GM21367 (cell line): ENCODE measurements around the gene MYZAP.
"Not testable (repeated sequence)": the region's sequence is repeated elsewhere in the genome, so short reads cannot be mapped to it uniquely, and the experiment has no call there.

ENCODE experiments used
- ATAC-seq: cut with Tn5 transposase; IDR thresholded peaks from one replicate; pipeline ENCODE4 v1.9.1; 2021; ENCODE audit not compliant: unreplicated experiment

The MYZAP gene

DNA sequence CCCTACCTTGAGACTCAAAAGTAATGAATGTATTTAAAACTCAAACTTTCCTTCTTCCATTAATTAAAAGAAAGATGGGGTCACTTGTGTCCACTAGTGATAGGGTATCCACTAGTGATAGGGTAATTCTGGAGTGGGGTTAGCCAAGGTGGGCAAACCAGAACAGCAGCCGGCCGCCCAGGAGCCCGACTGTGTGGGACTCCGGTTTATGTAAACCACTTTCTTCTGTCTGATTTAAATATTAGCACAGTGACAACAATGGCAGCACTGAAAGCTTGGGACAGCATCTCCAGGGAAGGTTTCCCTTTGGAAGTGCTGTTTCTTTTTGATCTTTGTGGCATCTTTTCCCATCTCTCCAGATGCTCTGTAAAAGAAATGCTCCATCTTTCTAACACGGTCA, 722 bp downstream of the MYZAP start:
- no peak for ATAC-seq

DNA sequence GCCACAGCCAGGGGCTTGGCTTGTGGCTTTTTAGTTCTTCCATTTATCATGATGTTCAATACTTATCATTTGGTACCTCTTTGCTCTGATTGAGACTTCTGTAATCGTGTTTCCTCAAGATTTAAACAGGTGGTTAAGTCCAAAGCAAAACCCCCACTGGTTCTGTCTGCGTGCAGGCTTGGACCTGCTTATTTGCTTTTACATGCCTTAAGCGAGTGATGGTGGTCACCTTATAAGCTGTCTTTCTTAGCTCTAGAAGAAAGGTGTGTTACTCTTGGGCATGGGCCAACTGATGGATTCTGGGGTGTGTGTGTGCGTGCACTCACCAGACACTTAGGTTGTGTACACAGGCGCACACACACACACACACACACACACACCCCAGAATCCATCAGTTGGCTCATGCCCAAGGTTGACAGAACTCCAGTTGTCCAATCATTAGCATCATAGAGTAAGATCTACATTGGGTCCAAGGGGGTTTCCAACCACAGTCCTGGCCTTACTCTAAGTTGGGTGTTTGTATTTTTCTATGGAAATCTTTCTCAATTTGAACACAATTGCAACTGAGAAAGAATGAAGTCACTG, 1.2 kb downstream of the MYZAP start:
- no peak for ATAC-seq

DNA sequence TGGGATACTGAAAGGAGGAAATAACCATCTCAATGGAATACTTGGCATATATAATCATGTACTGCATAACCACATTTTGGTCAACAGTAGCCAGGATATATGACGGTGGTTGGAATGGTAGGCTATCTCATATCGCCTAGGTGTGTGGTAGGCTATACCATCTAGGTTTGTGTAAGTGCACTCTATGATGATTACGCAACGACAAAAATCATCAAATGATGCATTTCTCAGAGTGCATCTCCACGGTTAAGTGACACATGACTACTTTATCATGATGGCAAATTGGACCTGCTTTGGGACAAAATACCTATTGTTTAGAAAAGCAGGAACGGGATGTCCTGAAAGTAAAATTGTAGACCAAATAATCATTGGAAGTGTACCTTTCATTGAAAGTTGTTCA, 2.8 kb downstream of the MYZAP start:
- no peak for ATAC-seq

DNA sequence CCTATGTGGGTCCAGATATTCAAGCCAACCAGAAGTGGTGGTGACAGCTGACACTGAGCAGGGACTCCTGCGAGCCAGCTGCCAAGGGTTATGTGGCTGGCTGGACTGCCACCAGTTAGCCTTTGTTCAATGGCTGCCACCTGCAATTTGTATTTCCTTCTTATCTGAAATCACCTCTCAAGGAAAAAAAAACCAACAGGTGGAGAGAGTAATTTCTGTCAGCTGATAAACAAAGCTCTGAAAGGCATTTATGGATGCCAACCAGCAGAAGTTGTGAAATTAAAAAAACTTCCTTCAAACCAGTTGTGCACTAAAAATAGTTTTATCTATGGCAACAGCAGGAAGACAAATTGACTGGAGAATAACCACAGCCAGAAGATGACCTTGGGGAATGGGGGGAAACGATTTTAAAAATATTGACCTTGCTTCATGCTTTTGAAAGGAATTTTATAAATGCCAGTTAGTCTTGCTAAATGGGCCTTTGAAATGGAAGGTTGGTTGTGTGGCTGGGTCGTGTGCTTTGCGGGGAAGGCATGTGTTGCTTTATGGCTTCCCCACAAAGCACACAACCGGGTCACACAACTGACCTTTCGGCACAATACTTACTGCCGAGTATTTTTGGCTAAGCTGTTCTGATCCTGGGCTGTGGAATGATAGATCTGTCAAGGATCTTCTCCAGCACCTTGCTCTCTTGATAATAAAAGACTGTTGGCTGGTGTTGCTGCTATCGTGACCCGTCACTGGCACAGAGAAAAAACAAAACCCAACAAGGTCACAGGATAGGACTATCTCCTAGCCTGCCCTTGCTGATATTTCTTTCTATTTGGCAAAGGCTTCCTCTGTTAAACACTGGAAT, 3.5 kb downstream of the MYZAP start:
- ATAC-seq: no peak

DNA sequence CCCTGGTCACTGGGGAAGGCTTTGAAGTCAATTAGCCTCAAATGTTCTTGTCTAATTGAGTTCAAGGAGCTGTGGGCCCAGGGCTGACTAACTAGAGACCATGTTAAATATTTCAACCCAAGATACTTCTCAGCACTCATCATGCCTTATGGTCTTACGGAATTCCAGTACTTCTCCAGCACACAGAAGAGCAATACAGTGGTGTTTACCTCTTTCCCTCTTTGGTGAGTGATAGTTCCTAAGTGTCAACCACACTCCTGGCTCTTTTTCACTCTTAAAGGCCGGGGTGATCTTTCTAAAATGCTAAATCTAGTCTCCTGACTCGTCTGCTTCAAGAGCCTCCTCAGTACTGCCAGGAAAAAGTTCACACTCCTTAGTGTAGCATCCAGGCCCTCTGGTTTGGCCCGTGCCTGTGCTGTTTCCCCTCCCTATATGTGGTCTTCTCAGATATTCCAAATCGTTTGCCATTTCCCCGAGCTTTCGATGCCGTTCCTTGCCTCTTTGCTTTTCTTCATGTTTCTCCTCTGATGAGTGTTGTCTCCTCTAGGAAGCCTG, 4.7 kb downstream of the MYZAP start:
- no peak for ATAC-seq

DNA sequence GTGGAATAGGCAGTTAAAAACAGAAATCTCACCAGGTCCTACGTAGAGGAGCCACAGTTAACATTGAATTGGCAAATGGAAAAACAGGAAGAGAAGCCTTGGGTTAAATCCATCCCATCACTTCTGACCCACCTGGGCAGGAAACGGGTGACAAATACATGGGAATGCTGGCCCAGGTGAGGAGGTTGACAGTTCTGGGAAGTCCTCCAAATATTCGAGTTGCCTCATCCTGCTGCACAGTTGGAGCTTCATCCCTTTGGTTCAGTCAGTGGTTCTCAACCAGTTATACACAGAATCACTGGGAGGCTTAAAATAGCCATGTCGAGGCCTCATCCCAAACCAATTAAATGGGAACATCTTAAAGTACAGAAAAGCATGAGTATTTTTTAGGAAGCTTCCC, 5.3 kb downstream of the MYZAP start:
- no peak for ATAC-seq

DNA sequence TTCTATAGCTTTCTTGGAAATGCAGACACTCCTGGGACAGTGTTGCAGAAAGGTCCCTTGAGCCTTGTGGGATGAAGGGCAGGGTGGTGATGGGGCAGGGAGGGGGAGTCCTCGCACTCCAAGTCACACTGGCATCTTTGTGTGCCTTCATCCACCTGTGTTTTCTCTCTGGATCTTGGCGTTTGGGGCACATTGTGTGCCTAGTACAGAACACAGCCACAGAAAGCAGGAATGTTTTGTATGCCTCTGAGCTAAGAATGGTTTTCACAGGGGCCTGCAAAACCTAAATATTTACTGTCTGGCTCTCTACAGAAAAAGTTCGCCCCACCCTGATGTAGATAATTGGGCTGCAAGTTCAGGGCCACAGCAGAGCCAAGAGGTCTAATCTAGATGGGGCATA, 5.7 kb downstream of the MYZAP start:
- ATAC-seq: no peak

DNA sequence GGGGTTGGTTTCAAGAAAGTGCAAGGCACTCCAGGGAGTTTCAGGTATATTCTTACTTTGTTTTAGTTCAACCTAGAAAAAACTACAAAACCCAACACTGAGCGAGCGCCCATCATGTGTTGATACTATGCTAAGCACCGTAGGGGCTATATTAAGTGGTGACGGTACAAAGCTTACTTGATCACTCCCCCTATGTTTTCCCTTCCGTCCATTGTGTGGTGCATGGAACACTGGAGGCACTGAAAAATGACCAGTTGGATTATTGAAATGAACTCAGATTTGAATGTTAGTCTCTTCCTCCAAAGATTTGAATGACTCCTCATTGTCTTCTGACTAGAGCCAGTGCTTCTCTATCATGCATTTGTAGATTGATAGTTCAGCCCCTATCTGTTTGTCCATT, 6.6 kb downstream of the MYZAP start:
- no peak for ATAC-seq

DNA sequence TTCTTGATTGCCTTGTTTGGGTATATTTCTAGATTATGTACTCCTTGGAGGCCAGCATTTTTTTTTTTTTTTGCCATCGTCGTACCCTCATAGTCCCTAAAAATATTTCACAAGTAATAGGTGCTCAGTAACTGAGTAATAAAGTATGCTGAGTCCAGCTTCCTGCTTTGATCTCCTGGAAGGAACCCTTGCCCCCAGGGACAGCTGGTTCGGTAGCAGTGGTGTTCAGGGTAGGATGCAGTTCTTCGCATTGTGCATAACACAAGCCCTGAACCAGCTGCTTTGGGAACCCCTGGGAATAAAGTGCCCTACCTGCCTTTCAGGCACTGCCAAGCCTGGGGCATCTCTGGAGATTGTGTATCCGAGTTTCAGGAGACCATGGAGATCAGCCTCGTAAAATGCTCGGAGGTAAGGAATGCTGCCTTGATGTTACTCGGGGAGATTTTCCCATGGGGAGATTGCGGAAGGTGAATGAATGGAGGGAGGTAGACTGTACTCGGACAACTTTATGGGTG, 7.6 kb downstream of the MYZAP start:
- ATAC-seq: no peak

DNA sequence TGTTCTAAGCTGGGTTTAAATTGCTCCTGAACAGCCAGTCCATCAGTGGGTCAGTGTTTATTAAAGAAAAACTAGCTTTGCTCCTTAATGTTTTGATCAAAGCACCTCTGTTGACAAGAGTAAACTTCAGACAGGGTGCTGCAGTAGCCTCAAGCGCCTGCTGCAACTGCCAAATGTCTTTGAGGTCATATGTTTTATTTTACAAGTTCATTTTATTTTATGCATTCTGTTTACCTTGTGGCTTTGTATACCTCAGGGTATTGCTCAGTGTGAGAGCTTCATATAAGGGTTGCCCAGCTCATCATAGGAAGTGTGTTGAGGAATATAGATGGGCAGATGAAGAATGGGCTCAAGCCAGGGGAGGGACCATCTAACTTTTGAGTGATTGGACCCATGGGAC, 8.5 kb downstream of the MYZAP start:
- ATAC-seq: no peak

DNA sequence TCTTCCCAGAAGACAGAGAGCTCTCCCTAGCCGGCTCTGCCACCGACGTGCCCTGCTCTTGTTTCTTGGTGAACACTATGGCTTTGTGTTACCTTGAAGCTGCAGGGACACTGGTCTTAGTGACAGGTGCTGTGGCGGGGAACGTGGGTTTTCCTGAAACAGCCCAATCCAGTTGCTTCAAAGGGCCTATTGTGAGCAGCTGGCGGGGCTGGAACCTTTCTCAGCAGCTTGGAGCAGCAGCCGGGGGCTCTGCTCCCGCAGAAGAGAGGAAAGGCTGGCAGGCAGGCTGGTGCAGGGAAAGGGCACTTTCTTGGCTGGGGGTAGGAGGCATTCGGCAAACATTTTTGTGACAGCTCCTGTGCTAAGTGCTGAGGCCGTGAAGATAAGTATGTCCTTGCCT, 12.8 kb downstream of the MYZAP start:
- ATAC-seq: no peak

DNA sequence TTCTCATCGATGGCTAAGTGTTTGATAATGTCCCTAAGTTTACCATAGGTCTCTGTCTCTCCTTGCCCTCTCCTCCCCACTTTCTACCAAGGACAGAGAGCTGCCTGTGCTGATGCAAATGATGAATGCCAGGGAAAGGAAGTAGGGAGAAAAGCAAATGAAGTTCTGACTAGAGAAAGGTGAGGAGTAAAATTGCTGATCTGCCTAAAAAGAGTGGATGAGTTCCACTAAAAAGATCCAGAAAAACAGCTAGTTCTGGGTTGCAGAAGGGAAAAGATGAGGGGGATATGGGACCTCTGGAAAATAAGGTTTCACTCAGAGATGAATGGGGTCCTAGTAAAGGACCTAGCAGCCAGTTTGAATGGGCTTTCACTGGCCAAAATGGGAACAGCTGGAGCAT, 13.8 kb downstream of the MYZAP start:
- ATAC-seq: no peak

DNA sequence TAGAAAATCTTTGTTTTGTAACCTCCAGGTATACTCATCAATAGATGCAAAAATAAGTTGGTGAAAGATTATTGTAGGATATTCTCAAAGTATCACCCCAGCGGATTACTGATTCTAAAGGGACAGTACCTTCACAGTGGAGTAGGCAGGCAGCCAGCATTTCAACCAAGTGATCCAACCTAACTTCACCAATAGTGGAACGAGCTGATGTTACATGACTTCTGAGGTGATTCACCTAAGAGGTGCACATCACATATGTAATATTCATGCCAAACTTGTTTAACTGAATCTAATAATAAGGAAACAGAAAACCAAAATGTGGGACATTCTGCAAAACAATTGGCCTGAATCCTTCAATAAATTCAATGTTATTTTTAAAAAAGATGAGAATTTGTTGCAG, 14.3 kb downstream of the MYZAP start:
- no peak for ATAC-seq

DNA sequence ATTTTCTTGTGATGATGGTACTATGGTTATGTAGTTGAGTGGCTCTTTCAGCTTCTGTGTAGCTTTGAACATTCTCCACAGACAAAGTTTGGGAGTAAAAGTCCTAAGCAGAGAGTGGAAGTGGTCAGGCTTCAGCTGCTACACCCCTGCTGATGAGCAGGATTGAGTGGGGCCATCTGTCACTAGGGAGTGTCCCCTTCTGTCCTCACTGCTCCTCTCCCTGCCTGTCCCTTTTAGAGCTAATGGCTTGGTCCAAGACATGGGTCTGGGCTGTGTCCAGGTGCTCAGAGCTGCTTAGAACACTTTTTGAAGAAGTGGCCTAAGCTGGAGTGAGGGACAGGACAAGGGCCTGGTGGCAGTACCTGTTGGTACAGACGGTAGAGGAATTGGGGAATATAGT, 15.1 kb downstream of the MYZAP start:
- ATAC-seq: no peak

DNA sequence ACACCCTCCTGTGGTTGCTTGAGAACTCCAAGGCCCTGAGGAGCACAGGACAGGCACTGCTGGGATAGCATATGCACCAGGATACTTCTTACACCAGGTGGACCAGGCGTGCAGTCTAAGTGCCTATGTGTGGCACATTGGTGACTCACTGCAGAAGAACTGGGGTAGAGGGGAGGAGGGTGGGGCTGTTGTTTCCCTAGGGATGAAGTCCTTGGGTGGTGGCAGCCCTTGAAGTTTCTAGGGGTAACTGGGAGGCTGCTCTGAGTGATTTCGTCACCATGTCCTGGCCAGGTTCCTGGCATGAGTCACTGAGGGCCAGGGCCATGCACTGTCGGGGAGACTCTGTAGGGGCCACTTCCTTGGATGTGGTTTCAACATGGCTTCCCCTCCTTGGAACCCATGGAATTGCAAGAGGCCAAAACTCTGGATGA, 15.9 kb downstream of the MYZAP start:
- ATAC-seq: no peak

DNA sequence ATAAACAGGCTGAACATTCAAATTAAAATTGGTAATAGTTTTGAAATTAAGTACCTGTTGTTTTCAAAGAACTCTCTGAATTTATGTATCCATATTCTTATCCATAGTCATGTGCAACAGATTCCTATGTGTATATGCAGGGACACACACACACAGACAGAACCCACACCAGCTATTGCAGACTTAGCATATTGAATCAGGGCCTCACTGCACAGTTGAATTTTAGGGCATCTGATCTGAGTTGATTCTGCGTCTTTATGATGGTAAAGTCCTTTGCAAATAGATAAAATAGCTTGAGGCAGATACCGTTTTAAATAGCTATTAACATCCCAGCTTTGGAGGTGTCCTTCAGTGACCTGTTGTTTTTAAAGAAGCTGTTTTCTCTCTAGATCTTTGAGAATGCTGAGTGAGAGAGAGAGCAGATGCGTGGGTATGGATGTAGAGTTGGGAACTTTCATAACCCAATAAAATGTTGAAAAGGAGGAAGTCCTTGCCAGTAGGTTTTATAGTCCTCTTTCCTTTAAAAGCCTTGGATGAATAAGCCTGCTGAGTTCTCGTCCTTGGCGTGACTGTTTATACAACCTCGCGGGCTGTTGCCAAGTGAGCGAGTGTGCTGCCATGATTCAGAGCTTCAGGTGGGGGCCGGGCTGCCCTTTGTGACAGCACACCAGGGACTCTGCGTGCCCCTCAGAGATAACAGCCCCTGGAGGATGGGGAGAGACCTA, 18.3 kb downstream of the MYZAP start:
- no peak for ATAC-seq

DNA sequence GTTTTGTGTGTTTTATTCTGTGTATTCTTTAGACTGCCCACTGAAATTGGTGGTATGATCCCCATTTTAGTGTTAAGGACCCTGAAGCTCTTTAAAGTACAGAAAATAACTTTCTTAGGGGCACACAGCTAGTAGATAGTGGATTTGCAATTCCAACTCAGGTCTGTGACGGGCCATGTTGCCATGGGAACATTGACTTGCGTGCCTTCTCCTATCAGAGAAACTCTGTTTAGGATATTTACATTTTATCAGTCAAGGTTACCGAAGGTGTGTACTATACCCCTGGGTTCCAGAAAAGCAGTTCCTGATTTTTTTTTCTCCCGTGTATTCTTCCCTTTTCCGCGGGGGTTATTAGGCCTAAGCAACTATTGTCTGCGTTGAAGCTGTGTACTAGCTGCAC, 19.4 kb downstream of the MYZAP start:
- no peak for ATAC-seq

DNA sequence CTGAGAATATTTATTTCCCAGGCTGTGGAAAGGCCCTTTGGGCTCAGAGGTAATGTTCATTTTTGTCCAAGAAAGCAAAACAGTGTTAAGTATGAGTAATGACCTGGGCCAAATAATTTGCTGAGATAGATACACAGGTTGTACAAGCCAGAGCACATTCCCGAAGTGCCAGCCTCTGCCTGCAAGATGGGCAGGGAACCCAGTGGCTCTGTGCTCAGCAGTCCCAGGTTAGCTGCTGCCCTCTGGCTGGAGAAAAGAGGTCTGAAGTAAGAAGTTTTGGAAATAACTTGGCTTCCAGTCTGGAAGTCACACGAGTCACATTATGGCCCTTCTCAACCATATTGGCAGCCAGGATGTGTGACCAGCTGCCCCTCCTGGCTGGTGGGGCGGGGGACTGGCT, 20.2 kb downstream of the MYZAP start:
- no peak for ATAC-seq

DNA sequence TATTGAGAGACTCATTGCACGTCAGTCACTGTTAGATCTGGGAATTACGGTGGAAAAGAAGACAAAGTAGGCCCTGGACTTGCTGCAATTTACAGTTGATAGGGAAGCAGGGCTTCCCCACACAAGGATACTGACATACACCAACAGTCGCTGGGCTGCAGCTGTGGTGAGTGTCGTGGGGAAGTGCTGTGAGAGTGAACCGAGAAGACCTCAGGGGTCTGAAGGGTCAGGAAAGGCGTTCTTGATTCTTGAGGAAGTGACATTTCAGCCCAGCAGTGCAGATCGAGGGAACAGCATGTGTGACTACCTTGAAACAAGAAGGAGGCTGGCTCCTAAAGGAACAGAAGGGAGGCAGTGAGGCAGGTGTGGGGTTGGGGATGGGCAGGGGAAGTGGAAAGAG, 22.5 kb downstream of the MYZAP start:
- no peak for ATAC-seq

DNA sequence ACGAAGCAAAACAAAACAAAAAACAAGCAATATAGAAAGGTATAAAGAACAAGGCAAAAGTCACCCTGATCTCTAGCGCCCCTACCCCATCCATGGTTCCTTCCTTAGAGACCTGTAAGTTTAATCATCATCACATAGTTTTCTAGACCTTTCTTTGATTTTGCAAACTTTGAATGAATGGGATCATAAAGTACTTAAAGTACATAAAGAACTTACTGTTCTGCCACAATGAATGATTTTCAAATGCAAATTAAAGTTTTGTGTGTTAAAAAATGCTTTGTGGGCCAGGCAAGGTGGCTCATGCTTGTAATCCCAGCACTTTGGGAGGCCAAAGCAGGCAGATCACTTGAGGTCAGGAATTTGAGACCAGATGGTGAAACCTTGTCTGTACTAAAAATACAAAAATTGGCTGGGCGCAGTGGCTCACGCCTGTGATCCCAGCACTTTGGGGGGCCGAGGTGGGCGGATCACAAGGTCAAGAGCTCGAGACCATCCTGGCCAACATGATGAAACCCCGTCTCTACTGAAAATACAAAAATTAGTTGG, 24.3 kb downstream of the MYZAP start:
- ATAC-seq: not testable (repeated sequence)

DNA sequence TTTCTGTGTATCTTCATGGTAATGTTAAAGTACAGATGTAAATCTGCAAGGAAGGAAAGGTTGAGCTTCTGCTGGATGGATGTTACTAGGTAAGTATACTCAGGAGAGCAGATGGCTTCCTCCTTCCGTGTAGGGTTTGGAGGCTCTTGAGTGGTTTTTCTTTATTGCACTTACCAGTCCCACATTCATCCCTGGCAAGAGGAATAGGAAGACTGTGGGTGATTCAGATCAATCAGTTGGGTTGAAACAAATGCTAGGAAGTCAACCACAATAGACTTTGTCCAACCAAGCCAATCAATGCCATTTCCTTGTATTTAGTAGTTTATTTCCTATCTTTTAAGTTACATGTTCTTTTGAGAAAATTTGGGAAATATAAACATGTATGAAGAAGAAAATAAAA, 26.6 kb downstream of the MYZAP start:
- ATAC-seq: no peak
